Measurements from ENCODE around the gene TMEM176B.

GRCh38 chr7:150831851-150832250 lies 31.7 kb upstream of the TMEM176B start:
- no peak for TF ChIP-seq CTCF (IDR thresholded peaks at IDR 0.05)
- no peak for TF ChIP-seq POLR2A (IDR thresholded peaks at IDR 0.05)

All from Peyer's patch (tissue), 4 donors.